H4 (cell line): ENCODE measurements around the gene NYNRIN. TPM values are rescaled to one million over a fixed set of nuclear protein-coding genes. Genes with fewer than 3 reads are reported as not detected.
"Not testable (repeated sequence)": the region's sequence is repeated elsewhere in the genome, so short reads cannot be mapped to it uniquely, and the experiment has no call there.

ENCODE experiments used
- DNase-seq: peaks from one replicate; pipeline ENCODE4 v3.0.0-alpha.2; 2015; ENCODE audit warnings: low spot score
- total RNA-seq: library from RNA; depleted of rRNA; stranded (reverse); fragments of >200 nt; shearing (Covaris generic); gene quantifications from 2 replicates; pipeline ENCODE4 v1.2.3, GENCODE V29; 2014

Gene NYNRIN
- total RNA-seq, 1 experiment from 2014 or later: 0.14 TPM

GRCh38 chr14:24369907-24370687 lies 28.7 kb upstream of the NYNRIN start:
- DNase-seq: no peak

- no peak for DNase-seq
These were observed 28.1 kb upstream of the NYNRIN start for GRCh38 chr14:24370748-24371147.

GRCh38 chr14:24371605-24372004 lies 27.2 kb upstream of the NYNRIN start:
- DNase-seq: not testable (repeated sequence)

GRCh38 chr14:24372701-24373416 lies 25.9 kb upstream of the NYNRIN start:
- DNase-seq: no peak

- no peak for DNase-seq
These were observed 22.2 kb upstream of the NYNRIN start for GRCh38 chr14:24376448-24377070.

GRCh38 chr14:24377126-24377525 lies 21.7 kb upstream of the NYNRIN start:
- no peak for DNase-seq

- no peak for DNase-seq
These were observed 21.1 kb upstream of the NYNRIN start for GRCh38 chr14:24377657-24378056.

- DNase-seq: no peak
These were observed 20.5 kb upstream of the NYNRIN start for GRCh38 chr14:24378327-24378726.

GRCh38 chr14:24378981-24379906 lies 19.6 kb upstream of the NYNRIN start:
- DNase-seq: no peak

- no peak for DNase-seq
These were observed 18.7 kb upstream of the NYNRIN start for GRCh38 chr14:24379907-24380730.

- no peak for DNase-seq
These were observed 17.3 kb upstream of the NYNRIN start for GRCh38 chr14:24381363-24382063.

- DNase-seq: no peak
These were observed 16.8 kb upstream of the NYNRIN start for GRCh38 chr14:24382064-24382371.

- DNase-seq: no peak
These were observed 14.6 kb upstream of the NYNRIN start for GRCh38 chr14:24384169-24384568.

- no peak for DNase-seq
These were observed 13.3 kb upstream of the NYNRIN start for GRCh38 chr14:24385524-24385923.

GRCh38 chr14:24387009-24387345 lies 11.8 kb upstream of the NYNRIN start:
- DNase-seq: no peak

- DNase-seq: not testable (repeated sequence)
These were observed 11.2 kb upstream of the NYNRIN start for GRCh38 chr14:24387579-24387978.

- DNase-seq: no peak
These were observed 10.2 kb upstream of the NYNRIN start for GRCh38 chr14:24388474-24389179.

GRCh38 chr14:24389226-24389848 lies 9.5 kb upstream of the NYNRIN start:
- DNase-seq: no peak
